ENCODE results near the gene CLDN16.

CLDN16 gene

GRCh38 chr3:190444006-190444405 is 56.0 kb downstream of the CLDN16 start:
- DNase-seq: no peak

- no peak for DNase-seq
Observed at GRCh38 chr3:190444576-190445145, 56.7 kb downstream of the CLDN16 start.

GRCh38 chr3:190446573-190447279 is 58.8 kb downstream of the CLDN16 start:
- DNase-seq: no peak

GRCh38 chr3:190448256-190448655 is 60.3 kb downstream of the CLDN16 start:
- no peak for DNase-seq

- no peak for DNase-seq
Observed at GRCh38 chr3:190449801-190450200, 61.8 kb downstream of the CLDN16 start, which contains the start of gene TMEM207. TMEM207 (minus strand) TSS chr3:190449901; CDS start chr3:190449809, 92 bp downstream.

GRCh38 chr3:190455828-190456227 is 67.9 kb downstream of the CLDN16 start:
- no peak for DNase-seq

- DNase-seq: no peak
Observed at GRCh38 chr3:190456770-190457169, 68.8 kb downstream of the CLDN16 start.

GRCh38 chr3:190458040-190458439 is 70.1 kb downstream of the CLDN16 start:
- DNase-seq: no peak

Data from NCI-H1092 treated with DMSO at 0.1 percent for 48 hours (cell line).